Stimulated activated effector memory CD8-positive, alpha-beta T cell treated with anti-CD3 and anti-CD28 coated beads, Interleukin-12 subunit alpha, Interleukin-12 subunit beta, amount 100 ng/mL, for 72 hours (primary cell): ENCODE data around the gene DLX3.

Experiments used
- ATAC-seq: fragments of 150-1000 bp; cut with Tn5 transposase; 2 replicates; pipeline ENCODE4 v1.10.0; 2021
- DNase-seq, 2 donors: peaks; one replicate each; pipeline ENCODE4 v3.0.0; 2021 to 2022; ENCODE audit warnings: low spot score in 2 of 2
- H3K27ac Mint-ChIP-seq: one replicate; pipeline ENCODE4 v1.8.0; 2022; ENCODE audit warnings: mild to moderate bottlenecking, mixed read lengths
- H3K36me3 Mint-ChIP-seq: one replicate; pipeline ENCODE4 v1.8.0; 2022; ENCODE audit warnings: mild to moderate bottlenecking, mixed read lengths
- H3K4me1 Mint-ChIP-seq: one replicate; pipeline ENCODE4 v1.8.0; 2022; ENCODE audit warnings: mixed read lengths
- H3K4me3 Mint-ChIP-seq: one replicate; pipeline ENCODE4 v1.8.0; 2022; ENCODE audit warnings: mild to moderate bottlenecking, mixed read lengths
- H3K9me3 Mint-ChIP-seq: one replicate; pipeline ENCODE4 v1.8.0; 2022; ENCODE audit warnings: mixed read lengths

The DLX3 gene

DNA sequence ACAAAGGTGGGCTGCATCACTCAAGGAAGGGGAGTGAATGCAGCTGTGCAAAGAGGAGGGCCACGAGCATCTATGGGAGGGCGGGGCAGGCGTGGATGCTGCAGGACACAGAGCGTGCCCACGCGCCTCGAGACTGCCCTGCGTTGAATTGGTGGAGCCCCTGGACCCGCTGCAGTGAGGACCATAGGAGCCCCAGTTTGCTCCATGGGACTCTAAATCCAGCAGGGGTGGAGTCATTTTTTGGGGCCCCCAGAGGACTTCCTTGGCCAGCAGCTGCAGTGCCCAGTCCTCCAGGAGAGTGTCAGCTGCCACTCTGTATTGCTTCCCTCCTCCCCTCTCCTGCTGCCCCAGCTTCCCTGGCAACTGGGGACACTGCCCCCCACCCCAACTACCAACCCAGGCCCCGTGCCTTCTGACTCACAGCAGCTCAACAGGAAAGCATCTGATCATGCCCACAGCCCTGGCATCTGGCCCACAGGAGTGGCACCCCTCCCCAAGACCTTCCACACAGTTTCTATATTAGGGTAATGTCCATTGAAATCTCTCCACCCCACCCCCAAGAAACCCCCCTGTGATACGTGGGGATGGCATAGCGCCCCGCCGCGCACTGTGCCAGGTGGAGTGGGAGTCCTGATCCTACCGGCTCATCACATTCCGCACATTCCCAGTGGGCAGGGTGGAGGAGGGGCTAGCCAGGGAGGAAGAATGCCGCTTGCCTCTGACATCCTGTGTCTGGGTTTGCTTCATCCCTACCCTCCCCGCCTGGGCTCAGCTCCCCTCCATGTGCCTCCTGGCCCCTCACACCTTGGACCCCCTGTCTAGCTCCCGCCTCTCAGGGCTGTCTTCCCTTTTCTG lies 33.1 kb upstream of the DLX3 start:
- H3K27ac Mint-ChIP-seq, result no peak overlapping the region
- peaks cover 10% of the 10 kb centered on the region for H3K4me1 Mint-ChIP-seq
- peak overlapping the region; percentile 49 for H3K4me3 Mint-ChIP-seq
- ATAC-seq (no peak), DNase-seq (no peak)
- H3K36me3 Mint-ChIP-seq, result no peaks in the 10 kb centered on the region
- no peaks in the 10 kb centered on the region for H3K9me3 Mint-ChIP-seq

DNA sequence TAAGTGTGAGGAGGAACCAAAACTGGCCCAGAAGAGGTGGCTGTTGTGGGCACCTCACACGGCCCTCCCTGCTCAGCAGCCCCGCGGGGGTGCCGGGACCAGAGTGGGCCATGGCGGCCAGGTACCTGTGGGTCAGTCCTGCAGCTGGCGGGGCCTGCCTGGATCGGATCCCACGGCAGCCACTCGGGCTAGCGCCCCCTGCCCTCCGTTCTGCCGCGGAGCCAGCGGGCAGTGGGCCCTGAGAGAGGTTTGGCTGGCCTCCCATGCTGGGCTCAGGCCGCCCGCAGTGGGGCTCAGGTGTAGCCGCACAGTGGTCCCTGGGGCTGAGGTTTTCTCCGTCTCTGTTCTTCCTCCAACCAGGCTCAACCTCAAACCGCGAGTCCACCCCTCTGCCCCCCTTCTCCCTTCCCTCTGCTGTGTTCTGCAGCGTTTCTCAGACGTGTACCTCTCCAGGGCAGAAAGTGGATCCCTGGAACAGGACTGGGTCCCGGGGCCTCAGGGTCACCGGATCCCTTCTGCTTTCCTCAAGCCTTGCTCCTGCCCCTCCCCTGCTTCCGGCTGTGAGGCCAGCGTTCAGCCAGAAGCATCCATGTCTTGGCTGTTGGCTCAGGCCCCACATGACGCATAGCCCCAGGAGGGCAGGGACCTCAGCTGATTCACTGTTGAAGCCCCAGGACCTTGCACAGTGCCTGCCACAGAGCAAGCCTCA lies 32.3 kb upstream of the DLX3 start:
- peak; percentile 62 for ATAC-seq
- no peak for DNase-seq
- H3K36me3 Mint-ChIP-seq, result no peaks in the 10 kb centered on the region
- H3K27ac Mint-ChIP-seq, result no peak overlapping the region
- H3K4me3 Mint-ChIP-seq, result peak overlapping the region; percentile 49
- H3K9me3 Mint-ChIP-seq, result no peaks in the 10 kb centered on the region
- H3K4me1 Mint-ChIP-seq, result peaks cover 10% of the 10 kb centered on the region

DNA sequence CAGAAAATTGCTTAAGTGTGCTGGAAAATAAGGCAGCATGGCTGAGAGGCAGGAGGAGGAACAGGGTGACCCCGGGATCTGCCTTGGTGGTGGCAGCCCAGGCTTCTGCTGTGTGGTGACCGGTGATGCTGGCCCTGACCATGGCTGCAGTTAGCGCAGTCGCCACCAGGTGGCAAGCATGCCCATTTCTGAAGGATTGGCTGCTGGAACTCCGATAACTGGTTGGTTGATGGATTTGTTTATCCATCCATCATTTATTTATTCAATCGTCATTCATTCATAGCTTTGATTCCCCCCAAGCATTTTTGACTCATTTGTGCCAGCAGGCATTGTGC lies 31.8 kb upstream of the DLX3 start:
- ATAC-seq, result peak; percentile 77
- H3K27ac Mint-ChIP-seq, result no peak overlapping the region
- no peak overlapping the region for H3K4me3 Mint-ChIP-seq
- H3K9me3 Mint-ChIP-seq, result no peaks in the 10 kb centered on the region
- H3K4me1 Mint-ChIP-seq, result peaks cover 10% of the 10 kb centered on the region
- H3K36me3 Mint-ChIP-seq, result no peaks in the 10 kb centered on the region
- DNase-seq, result peak; percentile 78 to 93

DNA sequence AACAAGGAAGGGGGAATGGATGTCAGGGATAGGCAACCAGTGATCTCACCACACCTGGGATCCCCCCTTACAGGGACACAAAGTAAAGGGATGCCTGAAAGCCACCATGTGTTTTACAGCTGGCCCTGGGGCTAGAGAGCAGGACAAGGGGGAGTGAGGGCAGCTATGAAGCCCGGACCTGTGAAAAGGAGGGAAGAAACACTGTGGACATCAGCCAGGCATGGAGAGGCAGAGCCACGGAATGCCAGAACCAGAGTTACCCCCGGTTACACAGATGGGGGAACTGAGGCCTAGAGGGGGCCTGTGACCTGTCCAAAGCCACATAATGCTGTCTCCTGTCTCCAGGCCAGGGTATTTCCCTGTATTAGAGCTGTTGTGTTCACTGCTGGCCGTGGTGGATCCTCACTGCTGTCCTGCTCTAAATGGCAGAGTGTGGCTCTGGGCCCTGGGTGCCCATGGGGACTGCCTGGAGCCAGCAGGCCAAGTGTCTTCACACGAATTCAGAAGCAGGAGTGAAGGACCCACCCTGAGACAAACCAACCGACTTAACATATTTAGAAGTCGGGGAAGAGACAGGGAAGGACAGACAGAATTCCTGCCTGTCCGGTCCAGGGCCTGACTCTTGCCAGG lies 31.1 kb upstream of the DLX3 start:
- Mint-ChIP-seq H3K36me3 (no peaks in the 10 kb centered on the region), H3K9me3 (no peaks in the 10 kb centered on the region), H3K27ac (no peak overlapping the region), H3K4me3 (no peak overlapping the region), H3K4me1 (peaks cover 10% of the 10 kb centered on the region)
- no peak for DNase-seq
- no peak for ATAC-seq

DNA sequence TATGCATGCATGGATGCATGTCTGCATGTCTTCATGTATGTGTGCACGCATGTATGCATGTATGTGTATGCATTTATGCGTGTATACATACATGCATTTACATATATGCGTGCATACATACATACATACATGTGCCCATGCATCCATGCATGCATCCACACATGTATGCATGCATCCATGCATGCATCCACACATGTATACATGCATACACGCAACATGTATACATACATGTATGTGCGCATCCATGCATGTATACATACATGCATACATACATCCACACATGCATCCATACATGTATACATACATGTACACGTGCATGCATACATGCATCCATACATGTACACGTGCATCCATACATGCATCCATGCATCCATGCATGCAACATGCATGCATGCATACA lies 29.8 kb upstream of the DLX3 start:
- no peak overlapping the region for H3K27ac Mint-ChIP-seq
- H3K4me3 Mint-ChIP-seq, result no peak overlapping the region
- ATAC-seq (no peak), DNase-seq (no peak)
- H3K4me1 Mint-ChIP-seq, result peaks cover 10% of the 10 kb centered on the region
- H3K36me3 Mint-ChIP-seq, result no peaks in the 10 kb centered on the region
- no peaks in the 10 kb centered on the region for H3K9me3 Mint-ChIP-seq

DNA sequence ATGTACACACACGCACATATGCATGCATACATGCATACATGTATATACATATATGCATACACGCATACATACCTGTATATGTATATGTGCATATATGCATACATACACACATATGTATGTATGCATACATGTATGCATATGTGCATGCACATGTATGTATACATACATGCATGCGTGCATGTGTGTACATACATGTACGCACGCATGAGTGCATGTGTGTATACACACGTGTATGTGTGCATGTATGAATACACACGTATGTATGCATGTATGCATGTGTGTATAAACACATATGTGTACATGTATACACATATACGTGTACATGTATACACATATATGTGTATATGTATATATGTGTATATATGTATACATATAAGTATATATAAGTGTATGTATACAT lies 28.5 kb upstream of the DLX3 start:
- Mint-ChIP-seq H3K4me1 (peaks cover 10% of the 10 kb centered on the region), H3K4me3 (no peak overlapping the region), H3K9me3 (no peaks in the 10 kb centered on the region), H3K27ac (no peak overlapping the region), H3K36me3 (no peaks in the 10 kb centered on the region)
- ATAC-seq (no peak), DNase-seq (no peak)

DNA sequence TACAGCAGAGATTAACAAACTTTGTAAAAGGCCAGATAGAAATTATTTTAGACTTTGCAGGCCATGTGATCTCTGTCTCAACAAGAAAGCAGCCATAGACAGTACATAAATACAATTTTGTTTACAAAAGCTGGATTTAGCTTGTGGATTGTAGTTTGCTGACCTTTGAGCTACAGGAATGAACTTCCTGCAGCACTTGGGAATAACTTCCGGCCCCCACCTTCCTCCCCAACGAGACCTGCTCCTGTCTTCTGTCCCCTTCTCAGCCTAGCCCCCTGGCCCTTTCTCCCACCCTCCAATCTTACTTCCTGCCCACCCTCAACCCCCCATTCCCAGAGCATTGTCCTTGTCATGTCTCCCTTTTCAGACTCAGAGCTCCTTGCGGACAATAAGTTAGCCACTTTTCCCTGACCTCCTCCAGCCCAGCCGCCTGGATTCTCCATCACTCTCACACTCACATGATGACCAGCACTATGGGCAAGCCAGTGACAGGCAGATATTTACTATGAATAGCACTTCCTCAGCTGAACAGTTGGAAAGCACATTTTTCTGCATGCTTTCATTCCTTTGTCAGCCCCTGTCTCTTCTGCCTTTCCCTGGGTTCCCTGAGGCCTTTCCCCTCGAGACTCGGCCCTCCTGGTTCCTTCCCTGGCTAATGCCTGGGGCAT lies 27.6 kb upstream of the DLX3 start:
- Mint-ChIP-seq H3K36me3 (no peaks in the 10 kb centered on the region), H3K9me3 (no peaks in the 10 kb centered on the region), H3K4me3 (no peak overlapping the region), H3K27ac (no peak overlapping the region), H3K4me1 (peaks cover 4% of the 10 kb centered on the region)
- ATAC-seq (no peak), DNase-seq (no peak)

DNA sequence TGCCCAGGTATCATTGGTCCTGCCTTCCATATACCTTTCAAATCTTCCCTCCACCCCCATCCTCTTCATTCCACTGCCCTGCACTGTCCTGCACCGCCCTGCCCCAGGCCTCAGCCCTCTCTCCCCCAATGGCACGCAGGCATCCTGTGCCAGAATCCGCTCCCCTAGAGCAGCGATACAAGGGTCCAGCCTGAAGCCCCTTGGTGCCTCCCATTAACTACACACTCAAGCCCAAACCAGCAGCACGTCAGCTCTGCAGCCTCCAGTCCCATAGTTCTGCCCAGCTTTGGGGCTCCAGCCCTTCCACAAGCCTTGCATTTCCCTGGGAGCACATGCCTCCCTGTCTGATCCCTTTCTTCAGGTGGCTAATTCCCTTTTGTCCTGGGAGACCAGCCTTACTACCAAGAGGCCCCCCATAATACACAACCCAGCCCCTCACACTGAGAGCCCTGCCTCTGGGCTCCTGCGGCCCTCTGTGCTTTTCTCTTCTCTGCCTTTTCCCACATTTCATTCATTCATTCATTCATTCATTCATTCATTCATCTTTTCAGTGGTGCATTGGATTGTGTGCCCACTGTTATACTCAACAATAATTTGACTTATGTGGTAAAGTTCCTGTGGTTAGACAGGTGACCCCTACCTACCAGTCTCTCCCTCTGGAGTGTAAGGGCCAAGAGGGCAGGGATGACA lies 26.8 kb upstream of the DLX3 start:
- Mint-ChIP-seq H3K36me3 (no peaks in the 10 kb centered on the region), H3K9me3 (no peaks in the 10 kb centered on the region), H3K4me3 (no peak overlapping the region), H3K27ac (no peak overlapping the region), H3K4me1 (no peaks in the 10 kb centered on the region)
- DNase-seq (no peak), ATAC-seq (no peak)

DNA sequence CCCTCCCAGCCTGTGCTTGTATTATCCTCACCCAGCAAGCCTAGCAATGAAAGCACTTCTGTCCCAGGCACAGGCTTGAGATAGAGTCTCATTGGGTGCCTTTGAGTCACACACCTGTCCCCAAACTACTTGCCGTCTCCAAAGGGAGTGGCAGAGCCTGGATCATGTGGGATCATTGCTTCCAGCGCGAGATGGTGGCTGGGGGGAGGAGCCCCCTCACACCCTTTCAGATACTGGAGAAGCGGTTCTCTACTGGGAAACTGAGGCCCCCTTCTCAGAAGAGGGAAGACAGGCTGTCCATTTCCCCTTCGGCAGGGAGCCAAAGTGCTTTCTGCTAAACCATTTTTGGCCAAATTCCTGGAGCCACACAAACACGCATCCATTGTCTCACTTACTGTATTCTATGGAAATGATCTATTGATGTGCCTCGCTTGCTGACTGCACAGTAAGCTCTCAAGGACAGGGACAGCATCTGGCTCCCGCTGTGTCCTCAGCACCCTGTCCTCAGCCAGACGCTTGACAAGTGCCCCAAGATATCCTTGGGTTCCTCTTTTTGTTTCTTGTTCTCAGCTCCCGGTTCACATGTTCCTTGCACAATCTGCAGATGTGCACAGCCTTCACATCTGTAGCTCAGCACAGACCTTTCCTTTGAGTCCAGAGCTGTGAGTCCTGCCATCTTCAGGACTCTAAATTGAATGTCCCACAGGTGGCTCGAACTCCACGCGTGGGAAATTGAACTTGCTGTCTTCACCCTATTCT lies 26.0 kb upstream of the DLX3 start:
- DNase-seq (no peak), ATAC-seq (no peak)
- H3K27ac Mint-ChIP-seq, result no peak overlapping the region
- H3K4me3 Mint-ChIP-seq, result no peak overlapping the region
- no peaks in the 10 kb centered on the region for H3K4me1 Mint-ChIP-seq
- no peaks in the 10 kb centered on the region for H3K36me3 Mint-ChIP-seq
- H3K9me3 Mint-ChIP-seq, result no peaks in the 10 kb centered on the region

DNA sequence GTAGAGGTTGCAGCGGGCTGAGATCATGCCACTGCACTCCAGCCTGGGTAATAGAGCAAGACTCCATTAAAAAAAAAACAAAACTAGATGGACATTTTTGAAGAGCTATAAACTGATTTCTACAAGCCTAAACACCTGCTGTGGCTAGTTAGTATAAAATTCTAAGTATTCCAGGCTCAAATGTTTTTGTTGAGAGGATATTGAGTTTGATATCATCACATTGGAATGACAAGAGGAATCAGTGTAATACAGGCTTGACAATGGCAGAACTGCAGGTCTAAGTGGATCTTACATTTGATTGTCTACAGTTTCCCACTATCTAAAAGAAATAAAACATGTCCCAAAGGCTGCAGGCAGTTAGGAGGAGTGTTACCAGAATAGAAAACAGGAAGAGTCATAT lies 23.9 kb upstream of the DLX3 start:
- no peak overlapping the region for H3K4me3 Mint-ChIP-seq
- ATAC-seq (no peak), DNase-seq (no peak)
- H3K27ac Mint-ChIP-seq, result no peak overlapping the region
- no peaks in the 10 kb centered on the region for H3K4me1 Mint-ChIP-seq
- H3K36me3 Mint-ChIP-seq, result no peaks in the 10 kb centered on the region
- H3K9me3 Mint-ChIP-seq, result peaks cover 10% of the 10 kb centered on the region

DNA sequence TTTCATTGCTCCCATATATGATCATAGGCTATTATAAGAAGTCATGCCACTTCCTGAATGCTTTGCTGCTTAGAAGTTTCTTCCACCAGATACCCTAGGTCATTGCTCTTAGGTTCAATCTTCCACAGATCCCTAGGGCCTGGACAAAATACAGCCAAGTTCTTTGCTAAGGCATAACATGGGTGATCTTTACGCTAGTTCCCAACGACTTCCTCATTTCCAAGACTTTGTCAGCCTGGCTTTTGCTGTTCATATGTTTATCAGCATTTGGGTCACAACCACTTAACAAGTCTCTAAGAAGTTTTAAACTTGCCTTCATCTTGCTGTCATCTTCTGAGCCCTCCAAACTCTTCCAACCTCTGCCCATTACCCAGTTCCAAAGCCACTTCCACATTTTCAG lies 20.1 kb upstream of the DLX3 start:
- no peak overlapping the region for H3K4me3 Mint-ChIP-seq
- DNase-seq (no peak), ATAC-seq (no peak)
- H3K9me3 Mint-ChIP-seq, result peaks cover 15% of the 10 kb centered on the region
- H3K4me1 Mint-ChIP-seq, result no peaks in the 10 kb centered on the region
- no peak overlapping the region for H3K27ac Mint-ChIP-seq
- H3K36me3 Mint-ChIP-seq, result no peaks in the 10 kb centered on the region

DNA sequence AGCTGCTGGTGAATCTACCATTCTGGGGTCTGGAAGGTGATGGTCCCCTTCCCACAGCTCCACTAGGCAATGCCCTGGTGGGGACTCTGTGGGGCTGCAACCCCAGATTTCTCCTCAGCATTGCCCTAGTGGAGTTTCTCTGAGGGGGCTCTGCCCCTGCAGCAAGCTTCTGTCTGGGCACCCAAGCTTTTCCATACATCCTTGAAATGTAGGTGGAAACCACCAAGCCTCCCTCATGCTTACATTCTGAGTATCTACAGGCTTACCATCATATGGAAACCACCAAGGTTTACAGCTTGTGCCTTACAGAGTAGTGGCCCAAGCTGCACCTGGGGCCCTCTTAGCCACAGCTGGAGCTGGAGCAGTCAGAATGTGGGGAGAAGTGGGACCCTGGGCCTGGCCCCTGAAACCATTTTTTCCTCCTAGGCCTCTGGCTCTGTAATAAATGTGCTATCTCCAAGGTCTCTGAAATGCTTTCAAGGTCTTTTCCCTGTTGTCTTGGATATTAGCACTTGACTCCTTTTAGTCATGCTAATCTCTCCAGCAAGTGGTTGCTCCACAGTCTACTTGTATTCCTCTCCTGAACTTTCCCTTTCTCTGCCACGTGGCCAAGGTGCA lies 19.6 kb upstream of the DLX3 start:
- no peak overlapping the region for H3K4me3 Mint-ChIP-seq
- H3K36me3 Mint-ChIP-seq, result no peaks in the 10 kb centered on the region
- no peaks in the 10 kb centered on the region for H3K4me1 Mint-ChIP-seq
- peaks cover 15% of the 10 kb centered on the region for H3K9me3 Mint-ChIP-seq
- no peak for DNase-seq
- ATAC-seq, result no peak
- no peak overlapping the region for H3K27ac Mint-ChIP-seq

DNA sequence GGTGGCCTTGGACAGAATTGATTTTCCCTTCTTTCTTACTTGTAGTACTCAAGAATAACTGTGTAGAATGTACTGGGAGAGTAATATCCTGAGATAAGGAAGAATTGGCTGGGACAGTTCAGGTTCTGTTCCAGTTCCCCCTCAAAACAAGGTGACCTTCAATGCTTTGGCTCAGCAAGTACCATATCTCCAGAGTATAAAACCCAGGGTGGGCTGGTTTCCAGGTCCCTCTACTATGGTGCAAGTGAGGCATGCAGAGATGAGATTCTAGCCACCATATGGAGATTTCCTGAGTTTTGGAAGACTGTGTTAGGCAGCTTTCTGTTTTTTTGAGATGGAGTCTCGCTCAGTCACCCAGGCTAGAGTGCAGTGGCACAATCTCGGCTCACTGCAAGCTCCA lies 18.1 kb upstream of the DLX3 start:
- Mint-ChIP-seq H3K36me3 (no peaks in the 10 kb centered on the region), H3K9me3 (peaks cover 19% of the 10 kb centered on the region), H3K4me3 (no peak overlapping the region), H3K27ac (no peak overlapping the region), H3K4me1 (no peaks in the 10 kb centered on the region)
- DNase-seq (no peak), ATAC-seq (no peak)

DNA sequence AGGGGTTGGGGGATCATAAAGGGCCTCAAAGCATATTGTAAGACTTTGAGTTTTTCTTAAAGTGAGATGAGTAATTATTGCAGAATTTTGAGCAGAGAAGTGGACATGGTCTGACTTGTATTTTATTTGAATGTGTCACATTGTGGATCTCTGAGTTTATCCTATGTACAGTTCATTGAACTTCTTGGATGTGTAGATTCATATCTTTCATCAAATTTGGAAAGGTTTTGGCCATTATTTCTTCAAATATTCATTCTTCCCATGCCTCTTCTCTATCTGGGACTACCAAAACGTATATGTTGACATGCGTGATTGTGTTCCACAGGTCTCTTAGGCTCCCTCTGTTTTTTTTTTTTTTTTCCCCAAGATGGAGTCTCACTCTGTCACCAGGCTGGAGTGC lies 14.3 kb upstream of the DLX3 start:
- no peak for ATAC-seq
- no peaks in the 10 kb centered on the region for H3K36me3 Mint-ChIP-seq
- no peak overlapping the region for H3K4me3 Mint-ChIP-seq
- peaks cover 10% of the 10 kb centered on the region for H3K9me3 Mint-ChIP-seq
- H3K4me1 Mint-ChIP-seq, result no peaks in the 10 kb centered on the region
- no peak overlapping the region for H3K27ac Mint-ChIP-seq
- DNase-seq, result no peak
